ENCODE measurements around the gene KTN1. TPM values are rescaled to one million over a fixed set of nuclear protein-coding genes. Genes with fewer than 3 reads are reported as not detected.

Gene KTN1
- total RNA-seq, 2 experiments from 2014 or later, result 110 to 111 TPM

DNA sequence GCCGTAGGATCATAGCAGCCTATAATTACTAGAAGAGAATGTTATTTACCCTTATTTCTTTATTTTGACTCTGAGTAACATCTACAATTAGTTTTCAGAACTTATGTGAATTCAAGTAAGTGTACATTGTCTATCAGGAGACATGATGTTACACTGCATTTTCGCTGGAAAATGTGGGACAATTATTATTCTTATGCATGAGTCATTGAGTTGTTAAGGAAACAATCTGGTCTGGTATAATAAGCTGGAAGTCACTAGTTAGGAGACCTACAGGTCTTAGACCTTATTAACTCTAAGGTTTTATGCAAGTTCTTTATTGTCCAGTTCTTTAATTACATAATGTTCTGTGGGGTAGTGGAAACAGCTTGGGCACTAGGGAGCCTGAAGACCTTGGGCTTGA, 5.8 kb downstream of the KTN1 start:
- DNase-seq, result no peak
- POLR2A ChIA-PET, result no interaction called here
- Mint-ChIP-seq H3K4me1 (peaks cover 29% of the 10 kb centered on the region), H3K36me3 (peaks cover 4% of the 10 kb centered on the region), H3K27ac (no peak overlapping the region), H3K27me3 (no peaks in the 10 kb centered on the region), H3K9me3 (no peaks in the 10 kb centered on the region), H3K4me3 (no peak overlapping the region)
- no peak for ATAC-seq (ENCODE audit: low read depth)

DNA sequence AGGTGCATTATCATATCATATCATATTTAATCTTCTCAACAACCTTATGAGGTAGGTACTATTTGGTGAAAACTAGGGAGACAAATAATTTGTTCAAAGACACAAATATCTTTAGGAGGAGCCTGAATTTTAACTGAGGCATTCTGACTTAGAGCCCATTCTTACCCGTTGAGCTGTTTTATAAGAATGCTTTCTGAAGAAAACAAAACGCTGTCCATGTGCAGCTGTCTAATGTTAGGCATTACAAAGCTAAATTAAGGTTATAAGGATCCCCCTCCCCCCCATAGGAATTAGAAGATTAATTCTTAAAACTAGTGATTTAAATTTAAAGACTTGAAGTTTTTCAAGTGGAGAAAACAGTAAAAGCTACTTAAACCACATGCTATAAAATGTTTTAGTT, 6.4 kb downstream of the KTN1 start:
- Mint-ChIP-seq H3K4me1 (peaks cover 25% of the 10 kb centered on the region), H3K27me3 (no peaks in the 10 kb centered on the region), H3K4me3 (no peak overlapping the region), H3K27ac (no peak overlapping the region), H3K9me3 (no peaks in the 10 kb centered on the region), H3K36me3 (peaks cover 4% of the 10 kb centered on the region)
- DNase-seq, result no peak
- POLR2A ChIA-PET, result no interaction called here
- ATAC-seq (ENCODE audit: low read depth), result no peak

DNA sequence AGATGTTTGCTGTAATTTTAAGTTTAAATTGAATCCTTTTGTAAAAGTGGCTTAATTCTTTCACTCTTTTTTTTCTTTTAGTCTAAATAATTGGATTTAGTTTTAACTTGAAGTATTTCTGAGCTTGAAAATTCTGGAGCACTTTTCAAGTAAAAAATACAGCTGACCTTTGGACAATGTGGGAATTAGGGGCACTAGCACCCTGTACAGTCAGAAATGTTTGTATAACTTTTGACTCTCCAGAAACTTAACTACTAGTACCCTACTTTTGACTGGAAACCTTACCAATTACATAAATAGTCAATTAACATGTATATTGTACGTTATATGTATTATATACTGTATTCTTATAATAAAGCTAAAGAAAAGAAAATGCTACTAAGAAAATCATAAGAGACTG, 7.8 kb downstream of the KTN1 start:
- POLR2A ChIA-PET, result no interaction called here
- Mint-ChIP-seq H3K4me1 (peaks cover 16% of the 10 kb centered on the region), H3K27ac (no peak overlapping the region), H3K4me3 (no peak overlapping the region), H3K27me3 (no peaks in the 10 kb centered on the region), H3K36me3 (peaks cover 9% of the 10 kb centered on the region), H3K9me3 (no peaks in the 10 kb centered on the region)
- ATAC-seq (ENCODE audit: low read depth) (no peak), DNase-seq (no peak)

DNA sequence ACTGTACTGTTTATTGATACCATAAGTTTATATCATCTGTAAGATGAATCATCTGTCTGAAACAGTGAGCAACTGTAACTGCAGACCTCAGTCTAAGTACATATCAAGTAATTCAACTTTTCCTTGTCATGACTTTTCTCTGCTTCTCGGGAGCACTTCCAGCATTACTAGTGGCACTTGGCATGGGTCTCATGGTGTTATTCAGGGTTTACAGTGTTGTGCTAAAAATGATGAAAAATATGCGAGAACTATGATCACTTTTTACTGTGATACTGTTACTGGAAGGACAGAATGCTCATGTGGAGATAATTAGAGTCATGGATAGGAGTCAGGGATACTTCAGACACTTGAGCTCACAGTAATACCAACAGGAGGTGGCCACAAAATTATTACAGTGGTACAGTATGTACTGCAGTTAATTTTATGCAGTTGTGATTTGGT, 8.3 kb downstream of the KTN1 start:
- H3K27ac Mint-ChIP-seq, result no peak overlapping the region
- H3K4me3 Mint-ChIP-seq, result no peak overlapping the region
- DNase-seq, result no peak
- H3K9me3 Mint-ChIP-seq, result no peaks in the 10 kb centered on the region
- POLR2A ChIA-PET, result no interaction called here
- H3K36me3 Mint-ChIP-seq, result peaks cover 10% of the 10 kb centered on the region
- no peak for ATAC-seq (ENCODE audit: low read depth)
- H3K4me1 Mint-ChIP-seq, result peaks cover 13% of the 10 kb centered on the region
- no peaks in the 10 kb centered on the region for H3K27me3 Mint-ChIP-seq

DNA sequence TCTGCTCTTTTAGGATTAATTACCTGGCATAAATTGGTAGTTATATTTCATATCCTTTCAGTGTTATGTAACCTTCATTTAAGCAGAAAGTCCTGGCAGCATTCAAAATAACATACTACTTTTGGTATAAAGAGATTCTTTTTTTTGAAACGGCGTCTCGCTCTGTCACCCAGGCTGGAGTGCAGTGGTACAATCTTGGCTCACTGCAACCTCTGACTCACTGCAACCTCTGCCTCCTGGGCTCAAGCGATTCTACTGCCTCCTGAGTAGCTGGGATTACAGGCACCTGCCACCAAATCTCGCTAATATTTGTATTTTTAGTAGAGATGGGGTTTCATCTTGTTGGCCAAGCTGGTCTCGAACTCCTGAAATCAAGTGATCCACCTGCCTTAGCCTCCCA, 9.2 kb downstream of the KTN1 start:
- H3K27me3 Mint-ChIP-seq, result no peaks in the 10 kb centered on the region
- no peak overlapping the region for H3K27ac Mint-ChIP-seq
- POLR2A ChIA-PET, result no interaction called here
- H3K36me3 Mint-ChIP-seq, result peaks cover 13% of the 10 kb centered on the region
- no peaks in the 10 kb centered on the region for H3K9me3 Mint-ChIP-seq
- no peak for DNase-seq
- no peak overlapping the region for H3K4me3 Mint-ChIP-seq
- H3K4me1 Mint-ChIP-seq, result peaks cover 16% of the 10 kb centered on the region
- ATAC-seq (ENCODE audit: low read depth), result no peak

DNA sequence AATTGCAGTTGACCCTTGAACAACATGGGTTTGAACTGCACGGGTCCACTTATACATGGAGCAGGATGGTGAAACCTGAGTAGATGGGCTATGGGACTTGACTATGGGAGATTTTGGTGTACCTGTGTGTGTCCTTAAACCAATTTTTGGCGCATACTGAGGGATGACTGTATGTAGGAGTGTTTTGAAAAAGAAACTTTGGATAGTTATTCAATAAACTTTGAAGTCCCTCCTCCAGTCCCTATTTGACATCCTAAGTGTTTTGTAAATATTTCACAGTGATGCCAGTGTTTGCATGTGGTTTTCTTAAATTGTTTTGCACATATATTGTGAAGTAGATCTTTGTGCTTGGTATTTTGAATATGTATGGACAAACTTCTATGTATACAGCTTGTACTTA, 12.4 kb downstream of the KTN1 start:
- H3K9me3 Mint-ChIP-seq, result peaks cover 2% of the 10 kb centered on the region
- H3K4me1 Mint-ChIP-seq, result peaks cover 10% of the 10 kb centered on the region
- no peak overlapping the region for H3K4me3 Mint-ChIP-seq
- POLR2A ChIA-PET, result no interaction called here
- DNase-seq, result no peak
- H3K27ac Mint-ChIP-seq, result no peak overlapping the region
- ATAC-seq (ENCODE audit: low read depth), result no peak
- H3K27me3 Mint-ChIP-seq, result no peaks in the 10 kb centered on the region
- peaks cover 29% of the 10 kb centered on the region for H3K36me3 Mint-ChIP-seq

DNA sequence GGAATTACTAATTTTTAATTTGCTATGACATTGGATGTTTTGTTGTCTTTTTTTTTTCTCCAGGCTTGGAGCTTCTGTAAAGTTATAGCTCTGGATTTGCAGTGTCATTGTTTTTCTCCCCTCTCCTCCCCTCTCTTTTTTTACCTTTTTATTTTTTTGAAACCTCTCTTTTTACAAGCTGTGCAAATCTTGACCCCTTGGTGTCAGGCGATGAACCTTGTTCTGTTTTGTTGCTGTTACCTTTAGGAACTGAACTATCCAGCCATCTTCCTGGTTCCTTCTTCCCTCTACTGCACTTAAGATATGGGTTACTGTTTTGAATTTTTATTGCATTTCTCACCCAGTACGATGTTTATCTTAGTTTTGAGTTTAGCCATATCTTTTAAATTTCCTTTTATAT, 13.7 kb downstream of the KTN1 start:
- ATAC-seq (ENCODE audit: low read depth), result no peak
- POLR2A ChIA-PET, result no interaction called here
- Mint-ChIP-seq H3K4me1 (peaks cover 8% of the 10 kb centered on the region), H3K4me3 (no peak overlapping the region), H3K36me3 (peaks cover 28% of the 10 kb centered on the region), H3K9me3 (peaks cover 2% of the 10 kb centered on the region), H3K27me3 (no peaks in the 10 kb centered on the region), H3K27ac (peak overlapping the region; percentile 66)
- DNase-seq, result no peak

DNA sequence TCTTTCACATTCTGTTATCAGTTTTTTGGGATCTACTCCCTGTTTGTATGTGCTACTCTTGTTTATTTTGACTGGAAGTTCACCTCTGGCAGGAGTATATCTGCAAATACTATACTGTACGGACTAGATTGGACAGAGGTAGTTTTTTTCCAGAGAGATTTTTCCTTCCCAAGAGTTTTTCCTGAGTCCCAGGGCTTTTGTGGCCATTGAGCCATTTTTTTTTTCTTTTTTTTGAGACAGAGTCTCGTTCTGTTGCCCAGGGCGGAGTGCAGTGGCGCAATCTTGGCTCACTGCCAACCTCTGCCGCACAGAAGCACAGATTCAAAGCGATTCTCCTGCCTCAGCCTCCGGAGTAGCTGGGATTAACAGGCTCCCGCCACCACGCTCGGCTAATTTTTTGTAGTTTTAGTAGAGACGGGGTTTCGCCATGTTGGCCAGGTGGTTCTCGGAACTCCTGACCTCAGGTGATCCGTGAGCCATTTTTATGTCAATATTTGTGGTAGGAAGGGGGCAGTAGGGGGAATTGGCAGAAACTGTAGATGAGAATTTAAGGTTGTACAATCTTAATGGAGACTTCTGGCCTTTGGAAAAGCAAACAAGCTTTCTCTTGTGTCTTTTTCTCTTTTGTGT, 19.4 kb downstream of the KTN1 start:
- H3K9me3 Mint-ChIP-seq, result peaks cover 3% of the 10 kb centered on the region
- ATAC-seq (ENCODE audit: low read depth), result no peak
- no peak for DNase-seq
- H3K36me3 Mint-ChIP-seq, result peaks cover 29% of the 10 kb centered on the region
- no peak overlapping the region for H3K27ac Mint-ChIP-seq
- H3K27me3 Mint-ChIP-seq, result no peaks in the 10 kb centered on the region
- POLR2A ChIA-PET, result no interaction called here
- H3K4me3 Mint-ChIP-seq, result no peak overlapping the region
- peaks cover 7% of the 10 kb centered on the region for H3K4me1 Mint-ChIP-seq

DNA sequence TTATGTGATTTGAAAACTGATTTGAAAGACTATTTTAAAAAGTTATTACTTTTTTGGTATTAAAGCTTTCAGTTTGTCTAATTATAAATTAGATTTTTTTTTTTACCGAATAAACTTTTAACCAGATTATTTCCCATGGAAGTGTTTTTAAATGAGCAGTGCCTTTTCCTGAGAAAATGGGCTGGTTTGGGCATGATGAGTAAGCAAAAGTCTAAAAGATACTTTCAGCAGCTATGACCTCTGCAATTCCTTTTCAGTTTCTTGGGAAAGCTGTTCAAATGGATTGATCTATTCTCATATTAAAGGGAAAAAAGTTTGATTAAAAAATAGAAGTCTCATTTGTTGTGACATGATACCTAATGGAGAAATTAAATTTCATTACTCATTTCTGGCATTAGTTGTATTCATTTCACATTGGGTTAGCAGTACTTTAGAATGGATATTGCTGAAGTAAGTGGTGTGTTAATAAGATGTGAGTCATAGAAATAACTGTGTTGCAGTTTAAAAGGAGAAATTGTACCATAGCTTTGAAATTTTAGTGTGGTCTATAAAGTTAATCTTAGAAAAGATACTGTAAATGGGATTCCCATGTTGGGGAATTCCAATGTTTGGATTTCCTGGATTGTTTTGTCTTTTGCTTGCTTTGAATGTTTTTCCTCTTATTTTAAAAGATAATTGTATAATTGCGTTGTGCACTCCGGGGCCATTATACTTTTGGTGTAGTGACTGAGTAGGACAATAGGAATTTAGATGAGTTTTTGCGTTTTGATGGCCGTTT, 21.0 kb downstream of the KTN1 start:
- peaks cover 1% of the 10 kb centered on the region for H3K9me3 Mint-ChIP-seq
- no peak overlapping the region for H3K27ac Mint-ChIP-seq
- no peak overlapping the region for H3K4me3 Mint-ChIP-seq
- H3K4me1 Mint-ChIP-seq, result peaks cover 4% of the 10 kb centered on the region
- DNase-seq, result no peak
- POLR2A ChIA-PET, result no interaction called here
- no peak for ATAC-seq (ENCODE audit: low read depth)
- H3K36me3 Mint-ChIP-seq, result peaks cover 18% of the 10 kb centered on the region
- no peaks in the 10 kb centered on the region for H3K27me3 Mint-ChIP-seq

DNA sequence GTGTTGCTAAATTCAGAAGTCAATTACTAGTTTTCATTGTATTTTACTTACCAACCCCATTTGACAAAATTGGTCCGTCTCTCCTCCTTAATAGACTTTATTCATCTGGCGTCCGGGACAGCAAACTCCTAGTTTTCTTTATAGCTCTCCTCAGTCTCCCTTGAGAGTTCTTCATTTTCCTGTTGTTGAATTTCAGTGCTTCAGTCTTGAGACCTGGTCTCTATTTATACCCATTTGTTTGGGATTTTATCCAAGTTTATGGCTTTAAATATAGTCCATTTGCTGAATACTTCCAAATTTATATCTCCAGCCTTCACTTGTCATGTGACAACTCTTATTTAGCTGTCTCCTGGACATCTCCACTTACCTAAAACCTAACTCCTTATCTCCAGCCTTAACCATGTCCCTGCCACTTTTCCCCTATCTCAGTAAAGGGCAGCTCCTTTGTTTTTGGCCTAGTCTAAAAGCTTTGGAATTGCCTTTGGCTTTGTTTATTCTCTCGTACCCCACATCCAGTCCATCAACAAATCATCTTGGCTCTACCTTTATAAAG, 23.5 kb downstream of the KTN1 start:
- Mint-ChIP-seq H3K9me3 (peaks cover 1% of the 10 kb centered on the region), H3K36me3 (peaks cover 12% of the 10 kb centered on the region), H3K27me3 (no peaks in the 10 kb centered on the region), H3K4me3 (no peak overlapping the region), H3K27ac (no peak overlapping the region), H3K4me1 (peaks cover 8% of the 10 kb centered on the region)
- POLR2A ChIA-PET, result interaction anchor here (0.6 kb wide), 1 partner anchor 1787 kb away, joined by 3 read pairs; the partner anchor contains the start of gene NAA30
- ATAC-seq (ENCODE audit: low read depth) (no peak), DNase-seq (no peak)

DNA sequence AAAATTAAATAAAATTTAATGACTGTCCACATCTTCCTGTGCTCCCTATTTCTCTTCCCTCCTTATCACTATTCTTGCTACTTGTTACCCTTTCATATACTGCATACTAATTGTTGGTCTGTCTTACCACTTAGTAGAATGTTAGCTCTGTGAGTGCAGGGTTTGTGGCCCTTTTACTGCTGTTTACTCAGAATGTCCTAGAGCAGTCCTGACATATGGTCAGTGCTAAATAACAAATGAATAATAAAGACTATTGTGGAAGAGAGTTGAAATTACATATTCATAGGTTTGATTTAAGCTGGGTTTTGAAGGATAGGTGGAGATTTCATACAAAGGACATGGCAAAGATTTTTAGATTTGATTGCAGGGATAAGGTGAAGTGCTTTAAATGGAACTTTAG, 24.5 kb downstream of the KTN1 start:
- Mint-ChIP-seq H3K27ac (no peak overlapping the region), H3K4me3 (no peak overlapping the region), H3K9me3 (no peaks in the 10 kb centered on the region), H3K4me1 (peaks cover 8% of the 10 kb centered on the region), H3K36me3 (peaks cover 11% of the 10 kb centered on the region), H3K27me3 (no peaks in the 10 kb centered on the region)
- DNase-seq, result no peak
- POLR2A ChIA-PET, result no interaction called here
- no peak for ATAC-seq (ENCODE audit: low read depth)

DNA sequence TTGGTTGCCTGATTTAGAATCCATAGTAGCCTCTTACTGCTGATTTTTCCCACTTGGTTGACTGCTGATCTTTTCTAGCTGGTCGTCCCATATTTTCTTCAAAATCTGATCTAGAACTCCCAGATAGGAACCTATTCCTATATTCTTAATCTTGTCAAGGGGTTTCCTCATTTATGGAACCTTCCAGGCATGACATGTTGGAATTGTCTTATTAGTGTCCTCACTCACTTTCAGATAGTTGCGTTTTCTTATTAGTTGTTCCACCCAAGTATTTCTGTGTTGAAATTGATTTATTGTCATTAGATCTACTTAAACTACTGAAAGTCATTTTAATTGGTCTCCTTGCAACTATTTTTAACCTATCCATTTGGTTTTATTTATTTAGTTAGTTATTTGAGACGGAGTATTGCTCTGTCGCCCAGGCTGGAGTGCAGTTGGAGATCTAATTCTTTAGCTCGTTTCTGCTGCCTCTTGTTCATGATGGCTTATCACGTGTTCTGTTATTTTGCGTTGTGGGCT, 25.0 kb downstream of the KTN1 start:
- Mint-ChIP-seq H3K27me3 (no peaks in the 10 kb centered on the region), H3K9me3 (no peaks in the 10 kb centered on the region), H3K4me3 (no peak overlapping the region), H3K4me1 (peaks cover 8% of the 10 kb centered on the region), H3K27ac (no peak overlapping the region), H3K36me3 (peaks cover 10% of the 10 kb centered on the region)
- DNase-seq (no peak), ATAC-seq (ENCODE audit: low read depth) (no peak)
- POLR2A ChIA-PET, result no interaction called here

DNA sequence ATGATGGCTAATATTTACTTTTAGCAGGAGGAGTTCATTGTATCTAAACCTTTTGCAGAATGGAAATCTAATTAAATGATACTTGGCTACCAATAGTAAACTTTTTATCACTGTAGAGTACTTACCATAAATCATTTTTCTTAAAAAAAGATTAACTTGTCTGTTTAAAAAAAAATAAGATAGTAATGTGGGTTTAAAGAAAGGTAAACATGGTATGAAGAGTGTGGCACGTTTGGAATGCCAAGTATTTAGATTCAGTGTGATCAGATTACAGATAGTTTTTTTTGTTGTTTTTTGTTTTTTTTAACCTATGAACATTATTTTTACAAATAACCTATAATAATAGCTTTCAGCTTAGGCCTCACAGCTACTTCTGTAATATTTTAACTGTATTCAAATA, 25.8 kb downstream of the KTN1 start:
- peaks cover 5% of the 10 kb centered on the region for H3K4me1 Mint-ChIP-seq
- DNase-seq, result no peak
- POLR2A ChIA-PET, result no interaction called here
- no peak overlapping the region for H3K27ac Mint-ChIP-seq
- no peaks in the 10 kb centered on the region for H3K27me3 Mint-ChIP-seq
- no peak for ATAC-seq (ENCODE audit: low read depth)
- no peaks in the 10 kb centered on the region for H3K9me3 Mint-ChIP-seq
- H3K36me3 Mint-ChIP-seq, result peaks cover 7% of the 10 kb centered on the region
- H3K4me3 Mint-ChIP-seq, result no peak overlapping the region

DNA sequence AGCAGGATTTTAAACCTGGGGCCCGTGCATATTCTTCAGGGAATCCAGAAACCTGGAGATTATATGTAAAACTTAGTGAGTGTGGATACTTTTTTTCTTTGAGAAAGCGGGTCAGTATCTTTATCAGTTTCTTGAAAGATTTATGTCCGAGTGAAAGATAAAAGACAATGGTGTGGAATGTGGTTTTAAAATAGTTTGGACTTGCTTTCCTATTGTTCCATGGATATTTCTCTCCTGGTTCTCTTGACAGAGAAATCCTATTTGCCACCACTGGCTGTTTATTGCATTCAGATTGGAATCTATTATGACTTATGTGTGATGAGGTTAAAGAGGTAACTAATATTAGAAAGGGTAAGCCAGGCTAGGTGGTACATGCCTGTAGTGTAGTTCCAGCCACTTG, 27.4 kb downstream of the KTN1 start:
- Mint-ChIP-seq H3K4me3 (no peak overlapping the region), H3K27ac (no peak overlapping the region), H3K27me3 (no peaks in the 10 kb centered on the region)

More for the DNA sequence above, 27.4 kb downstream of the KTN1 start:
- POLR2A ChIA-PET, result no interaction called here
- ATAC-seq (ENCODE audit: low read depth) (no peak), DNase-seq (no peak)
- Mint-ChIP-seq H3K36me3 (peaks cover 8% of the 10 kb centered on the region), H3K4me1 (peaks cover 9% of the 10 kb centered on the region), H3K9me3 (no peaks in the 10 kb centered on the region)

Measured in activated naive CD8-positive, alpha-beta T cell treated with anti-CD3 and anti-CD28 coated beads, Interleukin-2, amount 10 ng/mL, durations not matched to agents 7 days and 5 days (primary cell).